NCI-H187 treated with DMSO at 0.1 percent for 48 hours (cell line): ENCODE data around the gene EFHD1.
A peak's percentile ranks its signal among the peaks of the same experiment; 100 is the strongest.
"Not testable (repeated sequence)": the region's sequence is repeated elsewhere in the genome, so short reads cannot be mapped to it uniquely, and the experiment has no call there.

ENCODE experiments used
- DNase-seq: peaks from one replicate; lab custom pipeline; 2025; lab: John Stamatoyannopoulos, UW

Gene EFHD1

GRCh38 chr2:232696609-232697058 lies 63.2 kb downstream of the EFHD1 start:
- DNase-seq = no peak

DNA sequence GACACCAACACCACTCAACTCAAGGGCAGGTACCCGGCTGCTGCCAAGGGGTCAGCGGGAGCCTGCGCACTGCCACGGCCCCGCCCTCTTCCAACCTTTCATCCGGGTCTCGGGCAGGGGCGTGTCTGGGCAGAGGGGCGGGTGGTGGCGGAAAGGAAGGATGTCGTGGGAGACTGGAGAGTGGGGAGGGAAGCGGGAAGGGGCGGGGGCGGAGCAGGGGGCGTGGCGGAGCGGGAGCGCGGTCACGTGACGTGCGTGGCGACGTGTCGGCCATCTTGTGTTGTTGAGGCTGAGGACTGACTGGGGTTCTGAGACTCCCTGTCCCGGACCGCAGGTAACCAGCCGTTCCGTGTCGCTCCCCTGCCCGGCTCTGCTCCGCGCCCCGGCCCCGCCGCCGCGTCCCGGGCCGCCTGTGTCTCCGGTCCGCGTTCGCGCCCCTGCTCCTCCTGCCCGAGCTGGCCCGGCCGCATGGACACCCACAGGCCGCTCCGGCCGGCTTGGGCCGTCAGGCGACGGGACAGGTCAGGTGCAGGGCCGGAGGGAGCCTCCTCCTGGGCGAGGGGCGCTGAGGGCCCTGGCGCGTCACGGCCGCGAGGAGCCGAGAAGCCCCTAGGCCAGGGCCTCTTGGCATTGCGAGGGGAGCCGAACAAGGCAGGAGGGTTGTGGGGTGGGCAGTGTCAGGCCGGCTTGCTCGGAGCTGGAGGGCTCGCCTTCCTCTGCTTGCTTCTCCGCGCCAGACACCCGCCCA lies 63.8 kb downstream of the EFHD1 start, which contains the start of gene GIGYF2:
Gene GIGYF2, plus strand, starts transcription at position 273 of the 748 bp plus-strand sequence. CDS start 37,867 bp downstream, outside the sequence.
- DNase-seq = peak; percentile 76

GRCh38 chr2:232697807-232698110 lies 64.4 kb downstream of the EFHD1 start:
- DNase-seq = no peak

DNA sequence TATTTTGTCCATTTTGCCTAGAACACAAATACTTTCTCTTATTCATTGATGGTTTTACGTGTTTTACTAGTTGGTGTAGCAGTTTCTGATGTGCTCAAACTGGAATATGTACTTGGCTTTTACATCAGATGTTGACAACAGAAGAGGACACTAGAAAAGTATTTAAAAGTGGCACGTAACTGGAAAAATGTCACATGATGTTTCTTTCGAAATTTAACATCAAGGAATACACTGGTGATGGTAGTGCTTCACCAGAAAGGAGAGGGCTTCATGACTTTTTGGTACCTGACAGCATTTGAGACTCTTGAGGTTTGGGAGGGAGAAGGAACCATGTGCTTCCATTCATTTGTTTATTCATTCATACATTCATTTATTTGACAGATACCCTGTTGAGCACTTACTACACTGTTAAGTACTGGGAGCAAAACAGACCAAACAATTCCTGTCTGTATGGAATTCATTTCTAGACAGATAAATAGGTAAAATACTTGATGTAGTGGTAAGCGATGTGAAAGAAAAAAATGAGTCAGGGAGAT lies 65.2 kb downstream of the EFHD1 start:
- DNase-seq = no peak

- DNase-seq = no peak
Measured at GRCh38 chr2:232699110-232699509, 65.7 kb downstream of the EFHD1 start.

DNA sequence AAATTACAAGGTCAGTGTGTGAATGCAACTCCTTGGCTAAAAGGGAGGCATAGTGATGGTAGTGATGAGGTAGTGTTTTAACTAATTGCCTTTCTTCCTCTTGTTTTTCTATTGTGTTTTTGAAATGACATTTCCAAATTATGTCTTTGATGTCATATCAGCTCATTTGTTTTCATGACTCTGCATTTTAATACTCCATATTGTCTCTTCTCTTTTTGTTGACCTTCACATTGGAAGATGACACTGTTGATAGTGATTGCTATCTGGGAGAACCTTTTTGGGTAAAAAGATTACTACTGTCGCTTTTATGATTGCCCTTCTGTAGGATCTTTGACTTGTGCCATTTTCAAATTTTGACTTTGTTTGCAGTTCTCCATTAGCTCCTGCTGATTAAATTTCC lies 66.8 kb downstream of the EFHD1 start:
- DNase-seq = no peak

GRCh38 chr2:232707076-232707475 lies 73.7 kb downstream of the EFHD1 start:
- DNase-seq = no peak

- no peak for DNase-seq
Measured at GRCh38 chr2:232713505-232713904, 80.1 kb downstream of the EFHD1 start.

DNA sequence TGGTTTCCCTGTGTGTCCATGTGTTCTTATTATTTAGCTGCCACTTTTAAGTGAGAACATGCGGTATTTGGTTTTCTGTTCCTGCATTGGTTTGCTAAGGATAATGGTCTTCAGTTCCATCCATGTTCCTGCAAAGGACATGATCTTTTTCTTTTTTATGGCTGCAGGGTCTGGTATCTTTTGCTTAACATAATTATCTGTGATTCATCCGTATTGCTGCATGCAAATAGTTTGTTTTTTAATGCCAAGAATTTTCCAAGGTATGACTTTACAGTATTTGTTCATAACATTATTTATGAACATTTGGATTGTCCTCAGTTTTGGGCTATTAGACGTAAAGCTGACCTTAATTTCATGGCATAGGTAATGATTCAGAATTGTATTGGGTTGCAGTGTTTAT lies 81.6 kb downstream of the EFHD1 start:
- DNase-seq = no peak

DNA sequence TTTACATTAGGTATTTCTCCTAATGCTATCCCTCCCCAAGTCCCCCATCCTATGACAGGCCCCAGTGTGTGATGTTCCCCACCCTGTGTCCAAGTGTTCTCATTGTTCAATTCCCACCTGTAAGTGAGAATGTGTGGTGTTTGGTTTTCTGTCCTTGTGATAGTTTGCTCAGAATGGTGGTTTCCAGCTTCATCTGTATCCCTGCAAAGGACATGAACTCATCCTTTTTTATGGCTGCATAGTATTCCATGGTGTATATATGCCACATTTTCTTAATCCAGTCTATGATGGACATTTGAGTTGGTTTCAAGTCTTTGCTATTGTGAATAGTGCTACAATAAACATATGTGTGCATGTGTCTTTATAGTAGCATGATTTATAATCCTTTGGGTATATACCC lies 86.7 kb downstream of the EFHD1 start:
- not testable (repeated sequence) for DNase-seq

DNA sequence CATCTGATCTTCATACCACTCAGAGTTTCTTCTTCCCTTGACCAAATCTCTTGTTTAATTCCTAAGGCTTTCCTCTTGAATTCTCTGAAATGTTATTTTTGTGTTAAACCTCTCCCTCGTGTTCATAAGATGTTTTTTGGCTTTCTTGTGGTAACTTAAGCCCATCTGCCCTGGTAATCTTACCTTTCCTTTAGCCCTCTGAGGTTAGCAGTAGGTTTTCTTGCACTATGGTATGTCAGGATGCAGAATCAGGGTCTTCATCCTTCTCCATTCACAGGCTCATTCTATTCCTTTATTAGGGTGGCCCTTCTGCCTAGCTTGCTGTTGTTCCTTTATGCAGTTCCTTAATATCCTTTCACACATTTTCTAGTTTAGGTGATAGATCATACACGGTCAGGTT lies 87.9 kb downstream of the EFHD1 start:
- no peak for DNase-seq

- DNase-seq = no peak
Measured at GRCh38 chr2:232721882-232722281, 88.5 kb downstream of the EFHD1 start.

DNA sequence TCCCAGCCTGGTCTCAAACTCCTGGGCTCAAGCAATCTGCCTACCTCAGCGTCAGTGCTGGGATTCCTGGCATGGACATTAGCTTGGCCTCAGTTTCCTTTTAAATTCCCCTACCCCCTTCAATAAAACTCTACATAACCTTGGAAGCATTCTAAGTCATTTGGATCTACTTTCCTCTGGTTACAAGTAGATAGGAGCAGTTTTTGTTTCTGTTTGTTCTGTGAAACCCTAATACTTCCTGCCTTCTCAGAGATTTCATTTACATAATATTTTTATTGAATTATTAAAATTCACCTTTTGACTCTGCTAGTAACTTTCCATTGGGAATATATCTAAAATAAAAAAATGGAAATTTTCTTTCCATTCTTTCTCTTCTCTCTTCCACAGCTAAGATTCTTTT lies 89.6 kb downstream of the EFHD1 start:
- no peak for DNase-seq

DNA sequence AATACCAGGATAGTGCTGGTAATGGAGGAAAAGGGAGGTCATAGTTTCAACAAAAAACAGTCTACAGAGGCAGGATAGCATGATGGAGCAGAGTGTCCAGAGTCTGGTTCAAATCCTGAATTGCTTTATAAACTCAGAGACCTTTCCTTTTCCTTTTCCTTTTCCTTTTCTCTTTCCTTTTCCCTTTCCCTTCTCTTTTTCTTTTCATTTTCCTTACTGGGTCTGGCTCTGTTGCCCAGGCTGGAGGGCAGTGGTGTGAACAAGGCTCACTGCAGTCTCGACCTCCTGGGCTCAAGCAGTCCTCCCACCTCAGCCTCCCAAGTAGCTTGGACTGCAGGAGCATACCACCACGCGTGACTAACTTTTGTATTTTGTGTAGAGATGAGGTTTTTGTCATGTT lies 95.4 kb downstream of the EFHD1 start:
- DNase-seq = no peak

GRCh38 chr2:232731470-232731869 lies 98.1 kb downstream of the EFHD1 start:
- DNase-seq = no peak
